HG03520 (cell line): ENCODE results near the gene DAAM1.

ENCODE experiments used
- ATAC-seq: cut with Tn5 transposase; IDR thresholded peaks from one replicate; pipeline ENCODE4 v1.9.1; 2021; ENCODE audit warnings: mild to moderate bottlenecking, moderate library complexity; ENCODE audit not compliant: unreplicated experiment

The DAAM1 gene

GRCh38 chr14:59407246-59408010 lies 219.0 kb downstream of the DAAM1 start:
- no peak for ATAC-seq

GRCh38 chr14:59415836-59416602 lies 227.6 kb downstream of the DAAM1 start:
- ATAC-seq = no peak

- no peak for ATAC-seq
Observed at GRCh38 chr14:59417311-59417710, 228.8 kb downstream of the DAAM1 start.

GRCh38 chr14:59419303-59419702 lies 230.8 kb downstream of the DAAM1 start:
- no peak for ATAC-seq
